GM18520 (cell line): ENCODE measurements around the gene BRD7.

Experiments
- ATAC-seq: cut with Tn5 transposase; IDR thresholded peaks from one replicate; pipeline ENCODE4 v1.9.1; 2021; ENCODE audit not compliant: unreplicated experiment

The BRD7 gene

DNA sequence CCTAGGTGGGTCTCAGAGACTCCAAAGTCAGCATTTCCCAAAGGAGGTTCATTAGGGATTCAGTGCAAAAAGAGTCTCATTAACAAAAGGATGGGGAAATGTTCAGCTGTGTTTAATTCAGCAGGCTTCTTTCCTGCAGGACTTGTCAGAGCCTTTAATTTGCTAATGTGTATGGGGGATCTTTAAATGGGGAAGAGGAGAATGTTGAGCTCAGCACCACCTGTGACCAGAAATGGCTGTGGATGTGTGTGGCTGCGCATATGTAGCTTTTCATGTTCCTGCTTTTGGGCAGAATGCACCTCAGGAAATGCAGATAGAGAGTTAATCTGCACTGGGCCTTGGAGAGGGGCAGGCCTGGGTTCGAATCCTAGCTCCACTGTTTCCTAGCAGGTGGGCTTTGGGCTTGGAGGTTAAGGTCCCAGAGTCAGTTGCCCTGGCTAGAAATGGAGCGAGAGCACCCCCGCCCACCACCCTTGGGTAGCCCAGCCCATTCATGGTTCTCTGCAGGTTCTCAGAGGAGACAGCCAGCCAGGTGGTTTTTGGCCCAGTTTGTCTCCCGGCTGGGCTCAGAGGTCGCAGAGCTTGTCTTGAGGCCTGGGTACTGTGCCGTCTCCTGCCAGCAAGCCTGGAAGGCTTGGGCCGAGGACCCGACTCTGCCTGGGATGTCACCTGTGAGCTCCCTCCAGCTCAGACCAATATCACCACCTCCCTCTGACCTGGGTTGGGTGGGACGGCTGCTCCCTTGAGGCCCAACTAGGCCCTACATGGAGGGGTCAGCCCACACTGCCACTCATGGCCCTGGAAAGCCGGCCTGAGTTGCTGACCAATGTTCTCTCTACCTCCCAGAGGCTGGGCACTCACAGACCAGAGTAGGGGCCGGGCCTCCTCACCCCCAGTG, 93.1 kb downstream of the BRD7 start:
- no peak for ATAC-seq

DNA sequence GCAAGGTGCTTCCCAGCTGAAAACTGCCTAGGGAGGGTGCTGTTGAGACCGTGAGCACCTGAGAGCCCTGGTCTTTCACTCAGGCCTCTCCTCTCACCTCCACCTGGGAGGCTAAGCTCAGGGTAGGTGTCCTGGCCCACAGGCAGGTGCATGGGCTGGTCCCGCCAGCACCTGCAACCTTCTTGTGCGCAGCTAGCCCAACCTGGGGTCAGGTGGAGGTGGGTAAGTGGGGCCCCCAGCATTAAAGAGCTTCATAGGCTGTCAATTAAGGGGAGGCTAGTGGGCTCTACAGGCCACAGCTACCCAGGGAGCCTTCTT, 93.7 kb downstream of the BRD7 start:
- ATAC-seq, result no peak

DNA sequence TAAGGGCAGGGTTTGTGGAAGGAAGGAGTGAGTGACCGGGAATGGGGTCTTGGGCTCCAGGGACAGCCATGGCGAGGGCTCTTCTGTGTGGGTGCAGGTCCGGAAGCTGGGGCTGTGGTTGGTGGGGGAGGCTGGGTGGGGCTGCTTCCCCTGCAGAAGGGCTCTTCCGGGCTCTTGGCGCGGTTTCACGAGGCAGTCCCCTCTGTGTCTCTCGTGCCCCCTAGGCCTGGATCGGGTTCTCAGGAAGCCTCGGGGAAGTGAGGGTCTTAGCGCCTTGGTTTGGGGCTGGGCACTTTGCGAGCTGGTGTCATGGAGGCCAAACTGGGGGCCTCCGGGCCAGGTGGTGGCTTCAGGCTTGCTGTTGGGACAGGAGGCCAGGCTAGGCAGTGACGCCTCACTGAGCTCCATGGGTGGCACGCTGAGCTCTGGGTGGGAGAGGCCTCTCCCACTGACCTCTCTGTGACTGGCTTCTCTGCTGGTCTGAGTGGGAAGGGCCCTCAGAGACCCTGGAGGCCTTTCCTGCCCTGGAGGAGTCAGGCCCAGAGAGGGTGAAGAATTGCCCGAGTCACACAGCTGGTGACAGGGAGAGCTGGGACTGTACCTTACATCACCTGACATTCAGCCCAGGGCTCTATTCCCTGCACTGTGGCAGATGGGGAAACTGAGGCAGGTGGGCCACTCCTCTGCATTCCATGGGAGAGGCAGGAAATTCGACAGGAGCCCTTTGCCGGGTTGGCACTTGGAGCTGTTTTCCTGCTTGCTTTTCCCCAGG, 94.3 kb downstream of the BRD7 start:
- no peak for ATAC-seq

DNA sequence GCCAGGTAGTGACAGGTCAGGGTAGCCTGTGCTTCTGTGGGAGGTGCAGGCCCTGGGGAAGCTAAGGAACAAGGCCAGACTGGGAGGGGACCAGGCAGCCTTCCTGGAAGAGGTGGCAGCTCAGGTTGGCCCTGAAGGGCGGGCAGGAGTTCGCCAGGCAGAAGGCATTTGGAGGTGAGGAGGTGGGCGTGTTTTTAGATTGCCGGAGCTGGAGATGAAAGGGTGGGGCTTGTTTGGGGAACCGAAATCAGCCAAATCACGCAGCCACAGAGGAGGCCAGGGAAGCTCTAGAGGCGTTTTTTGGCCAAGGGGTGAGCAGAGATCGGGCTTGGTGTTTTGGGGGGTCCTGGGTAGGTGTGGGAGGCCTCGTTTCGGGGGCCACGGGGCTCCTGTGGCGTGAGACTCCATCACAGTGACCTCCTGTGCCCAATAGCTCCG, 94.9 kb downstream of the BRD7 start:
- peak; percentile 41 for ATAC-seq

DNA sequence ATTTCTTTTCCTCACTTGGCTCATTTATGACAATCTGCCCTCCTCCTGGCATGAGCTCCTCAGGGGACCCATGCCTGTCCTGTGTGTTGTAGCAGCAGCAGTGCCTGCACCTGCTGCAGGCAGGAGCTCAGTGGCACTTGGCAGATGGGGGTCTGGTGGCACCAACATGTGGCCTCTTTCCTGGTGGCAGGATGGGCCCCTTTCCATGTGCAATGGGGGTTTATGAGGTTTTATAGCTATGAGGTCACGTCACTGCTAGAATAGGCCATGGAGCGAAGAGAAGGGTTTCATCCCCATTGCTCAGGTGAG, 95.5 kb downstream of the BRD7 start:
- no peak for ATAC-seq

DNA sequence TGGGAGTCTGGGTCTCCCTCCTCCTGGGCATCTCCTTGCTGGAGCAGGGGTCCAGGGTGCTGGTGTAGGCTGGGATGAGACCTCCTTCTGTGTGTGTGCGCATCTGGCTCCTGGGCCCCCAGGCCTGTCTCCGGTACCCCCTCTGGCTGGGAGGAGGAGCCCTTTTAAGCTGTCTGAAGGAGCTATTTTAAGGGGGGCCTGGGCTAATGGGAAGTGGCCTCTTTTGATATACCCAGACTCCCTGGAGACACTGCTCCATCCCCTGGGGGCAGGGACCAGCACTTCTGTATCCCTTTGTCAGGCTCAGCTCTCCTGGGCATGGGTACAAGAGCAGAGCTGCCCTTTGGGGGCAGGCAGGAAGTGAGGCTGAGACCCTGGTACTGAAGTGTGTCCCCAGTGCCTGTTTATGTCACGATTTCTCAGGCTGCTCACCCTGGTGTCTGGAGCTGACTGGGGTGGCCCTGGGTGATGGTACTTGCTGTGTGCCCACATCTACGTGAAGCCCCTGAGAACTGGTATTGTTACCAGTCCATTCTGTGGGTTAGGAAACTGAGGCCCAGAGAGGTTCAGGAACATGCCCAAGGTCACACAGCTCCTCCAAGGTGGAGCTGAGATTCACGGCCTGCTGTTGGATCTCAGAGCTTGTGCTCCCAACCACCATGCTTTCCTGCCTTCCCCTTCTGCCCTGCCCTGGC, 96.0 kb downstream of the BRD7 start:
- no peak for ATAC-seq

DNA sequence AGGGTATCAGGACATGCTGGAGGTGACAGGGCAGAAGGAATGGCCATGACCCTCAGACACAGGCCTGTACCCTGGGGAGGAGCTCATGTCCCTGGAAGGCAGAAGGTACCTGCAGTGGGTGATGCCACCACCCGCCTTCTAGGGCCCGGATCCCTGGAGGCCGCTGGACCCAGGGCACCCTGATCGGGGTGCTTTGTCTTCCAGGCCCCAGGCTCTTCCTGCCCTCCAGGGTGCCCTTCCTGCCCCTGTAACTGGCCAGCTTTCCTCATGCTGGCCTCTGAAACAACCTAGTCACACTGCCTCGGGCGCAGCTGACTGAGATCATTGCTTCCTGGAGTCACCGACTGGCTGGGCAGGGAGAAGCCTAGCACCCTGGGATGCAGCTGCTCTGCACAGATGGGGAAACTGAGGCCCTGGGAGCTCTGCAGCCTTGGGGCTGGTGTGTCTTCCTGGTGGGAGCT, 96.6 kb downstream of the BRD7 start:
- ATAC-seq, result no peak

DNA sequence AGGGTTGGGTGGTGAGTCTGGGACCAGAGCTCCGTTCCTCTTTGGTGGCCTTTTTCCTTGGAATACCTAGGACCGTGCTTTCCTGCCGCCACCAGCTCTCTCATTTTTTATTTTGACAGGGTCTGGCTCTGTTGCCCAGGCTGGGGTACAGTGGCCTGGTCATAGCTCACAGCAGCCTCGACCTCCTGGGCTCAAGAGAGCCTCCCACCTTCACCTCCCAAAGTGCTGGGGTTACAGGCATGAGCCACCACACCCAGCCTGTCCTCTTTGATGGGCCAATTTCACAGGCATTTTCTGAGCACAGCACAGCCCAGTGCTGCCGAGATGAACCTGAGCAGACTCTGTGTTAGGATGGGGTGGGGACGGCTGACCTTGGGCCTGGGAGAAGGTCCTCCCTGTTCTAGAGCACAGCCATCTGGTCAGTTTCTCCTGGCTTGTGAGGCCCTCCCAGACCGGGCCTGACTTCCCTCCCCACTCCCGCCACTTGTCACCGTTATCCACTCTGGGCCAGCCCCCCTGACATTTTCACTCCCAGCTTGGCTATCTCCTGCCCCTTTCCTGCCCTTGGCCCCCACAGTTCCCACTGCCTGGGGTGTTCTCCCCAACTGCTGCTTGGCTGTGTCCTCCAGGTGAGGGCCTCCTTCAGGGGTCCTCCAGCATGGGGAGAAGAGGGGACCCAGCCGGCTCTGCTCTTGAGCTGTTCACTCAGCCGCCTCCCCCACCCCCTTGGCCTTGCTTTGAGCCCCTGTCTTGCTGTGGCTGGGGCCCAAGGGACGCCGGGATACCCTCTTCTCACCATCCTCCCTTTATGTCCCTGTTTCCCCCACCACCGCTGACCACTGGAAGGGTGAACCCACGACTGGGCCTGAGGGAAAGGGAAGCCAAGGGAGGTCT, 97.4 kb downstream of the BRD7 start:
- no peak for ATAC-seq

DNA sequence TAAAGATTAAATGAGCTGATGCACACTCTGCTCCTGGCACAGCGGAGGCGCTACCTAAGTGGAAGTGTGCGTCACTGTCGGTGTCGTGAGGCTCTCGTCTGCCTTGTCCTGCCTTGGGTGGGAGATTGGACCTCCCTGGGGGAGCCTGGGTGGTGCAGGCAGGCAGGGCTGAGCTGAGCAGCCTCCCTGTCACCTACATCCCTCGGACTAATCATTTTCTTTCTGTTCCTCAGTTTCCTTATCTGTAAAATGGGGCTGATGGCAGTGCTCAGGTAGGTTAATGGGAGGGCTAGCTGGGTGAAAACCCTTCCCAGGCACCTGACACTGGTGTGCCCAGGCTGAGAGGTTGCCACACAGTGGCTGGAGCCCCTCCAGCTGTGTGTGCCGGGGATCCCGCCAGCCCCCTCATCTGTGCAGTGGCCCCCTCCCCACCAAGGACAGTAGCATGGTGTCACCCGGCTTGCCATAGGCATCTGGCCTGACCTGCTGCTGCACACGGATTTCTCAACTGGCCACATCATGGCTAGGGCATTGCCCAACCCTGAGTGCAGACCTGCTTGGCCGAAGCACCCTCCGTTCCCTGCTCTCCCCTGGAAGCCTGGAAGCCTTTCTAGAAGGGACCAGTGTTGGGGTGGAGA, 98.2 kb downstream of the BRD7 start:
- no peak for ATAC-seq

DNA sequence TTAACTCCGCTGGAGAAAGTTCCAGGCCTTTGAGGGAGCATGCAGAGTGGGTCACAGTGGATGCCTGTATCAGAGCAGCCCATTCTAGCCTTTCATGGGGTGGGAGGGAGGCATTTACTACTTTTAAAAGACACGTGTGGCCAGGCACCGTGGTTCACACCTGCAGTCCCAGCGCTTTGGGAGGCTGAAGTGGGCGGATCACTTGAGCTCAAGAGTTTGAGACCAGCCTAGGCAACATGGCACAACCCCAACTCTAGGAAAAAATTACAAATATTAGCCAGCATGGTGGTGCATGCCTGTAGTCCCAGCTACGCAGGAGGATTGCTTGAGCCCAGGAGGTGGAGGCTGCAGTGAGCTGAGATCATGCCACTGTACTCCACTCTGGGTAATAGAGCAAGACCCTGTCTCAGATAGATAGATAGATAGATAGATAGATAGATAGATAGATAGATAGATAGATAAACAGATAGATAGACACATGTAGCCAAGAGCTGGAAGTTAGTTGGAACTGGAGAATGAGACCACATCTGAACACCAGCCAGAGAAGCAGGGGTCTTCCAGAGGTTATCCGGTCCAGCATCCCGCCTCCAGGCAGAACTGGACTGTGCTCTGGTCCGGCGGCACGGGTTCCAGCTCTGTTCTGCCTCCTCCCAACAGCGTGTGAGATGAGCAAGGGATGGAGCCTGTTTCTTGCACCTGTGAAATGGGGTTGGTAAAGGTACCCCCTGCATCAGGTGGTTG, 98.8 kb downstream of the BRD7 start:
- no peak for ATAC-seq

DNA sequence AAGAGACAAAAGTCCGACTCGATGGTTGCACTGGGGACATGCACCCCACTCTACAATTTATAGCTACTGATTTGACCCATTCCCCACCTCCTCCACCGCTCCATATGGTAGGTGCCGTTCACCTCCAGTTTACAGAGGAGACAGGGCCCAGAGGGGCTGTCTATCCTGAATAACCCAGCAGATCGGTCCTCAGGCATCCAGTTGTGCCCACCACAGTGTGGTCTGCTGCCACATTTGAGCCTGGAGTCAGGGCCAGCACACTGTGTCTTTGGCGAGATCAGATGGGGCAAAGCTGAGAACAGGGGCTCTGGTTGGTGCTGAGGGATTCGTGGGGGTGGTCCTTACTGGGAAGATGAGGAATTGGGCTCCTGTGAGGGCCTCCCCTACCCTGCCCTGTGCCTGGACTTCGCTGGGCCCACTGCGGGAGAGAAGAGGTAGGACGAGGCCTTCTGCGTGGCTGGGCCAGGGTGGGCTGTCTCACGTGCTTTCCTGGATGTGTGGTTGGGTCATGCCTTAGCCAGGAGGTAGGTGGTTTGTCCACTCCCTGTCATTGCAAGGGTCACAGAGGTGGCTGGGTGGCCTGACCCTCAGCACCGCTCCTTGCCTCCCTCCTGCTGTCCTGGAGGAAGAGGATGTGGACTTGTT, 99.6 kb downstream of the BRD7 start:
- ATAC-seq, result no peak

DNA sequence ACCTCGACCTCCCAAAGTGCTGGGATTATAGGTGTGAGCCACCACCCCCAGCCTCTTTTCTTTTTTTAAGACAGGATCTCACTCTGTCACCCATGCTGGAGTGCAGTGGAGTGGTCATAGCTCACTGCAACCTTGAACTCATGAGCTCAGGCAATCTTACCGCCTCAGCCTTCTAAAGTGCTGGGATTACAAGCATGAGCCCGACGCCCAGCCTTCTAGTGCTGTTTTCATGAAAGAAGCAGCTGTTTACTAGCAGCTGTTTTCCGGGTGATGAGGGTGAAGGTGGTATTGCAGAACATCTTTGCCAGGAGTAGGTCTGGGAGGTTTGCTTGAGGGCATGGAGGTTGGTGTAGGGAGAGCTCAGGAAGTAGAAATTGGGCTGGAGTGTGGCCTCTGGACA, 100.4 kb downstream of the BRD7 start:
- no peak for ATAC-seq

DNA sequence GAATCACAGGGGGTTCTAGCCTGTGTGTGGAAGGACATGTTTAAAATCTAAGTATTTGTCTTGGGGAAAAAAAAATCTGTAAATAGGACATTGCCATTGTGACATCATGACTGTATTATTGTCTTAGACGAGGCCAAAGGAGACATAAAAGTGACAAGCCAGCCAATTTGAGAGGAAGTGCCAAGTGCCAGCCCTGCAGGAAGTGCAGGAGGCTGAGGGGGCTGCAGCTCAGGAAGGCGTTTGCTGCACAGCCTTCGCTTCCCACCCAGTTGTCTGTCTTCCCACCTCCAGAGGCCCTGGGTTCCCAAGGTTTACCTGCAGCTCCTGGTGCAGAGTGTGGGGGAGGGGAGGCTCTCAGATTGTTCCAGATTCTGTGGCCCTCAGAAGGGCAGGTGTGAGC, 101.1 kb downstream of the BRD7 start:
- no peak for ATAC-seq

DNA sequence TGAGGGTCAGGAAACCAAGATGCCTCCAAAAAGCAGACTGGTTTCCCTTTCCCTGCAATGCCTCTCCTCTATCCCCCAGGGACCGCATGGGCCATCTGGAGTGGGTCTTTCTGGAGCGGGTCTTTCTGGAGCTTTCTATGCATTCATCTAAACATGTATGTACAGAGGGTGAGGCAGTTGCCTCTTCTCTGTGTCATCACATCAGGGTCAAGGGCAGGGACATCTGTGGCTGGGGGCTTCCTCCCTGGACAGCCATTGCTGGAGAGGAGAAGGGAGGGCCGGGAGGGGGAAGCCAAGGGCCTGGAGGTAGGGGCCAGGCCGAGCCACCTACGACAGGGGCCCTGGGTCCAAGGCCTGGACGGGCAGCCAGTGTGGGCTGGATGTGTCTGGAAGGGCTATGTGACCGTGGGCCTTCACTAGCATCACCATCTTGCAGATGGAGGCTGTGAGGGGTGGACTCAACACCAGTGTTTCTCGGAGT, 101.6 kb downstream of the BRD7 start:
- ATAC-seq, result no peak

DNA sequence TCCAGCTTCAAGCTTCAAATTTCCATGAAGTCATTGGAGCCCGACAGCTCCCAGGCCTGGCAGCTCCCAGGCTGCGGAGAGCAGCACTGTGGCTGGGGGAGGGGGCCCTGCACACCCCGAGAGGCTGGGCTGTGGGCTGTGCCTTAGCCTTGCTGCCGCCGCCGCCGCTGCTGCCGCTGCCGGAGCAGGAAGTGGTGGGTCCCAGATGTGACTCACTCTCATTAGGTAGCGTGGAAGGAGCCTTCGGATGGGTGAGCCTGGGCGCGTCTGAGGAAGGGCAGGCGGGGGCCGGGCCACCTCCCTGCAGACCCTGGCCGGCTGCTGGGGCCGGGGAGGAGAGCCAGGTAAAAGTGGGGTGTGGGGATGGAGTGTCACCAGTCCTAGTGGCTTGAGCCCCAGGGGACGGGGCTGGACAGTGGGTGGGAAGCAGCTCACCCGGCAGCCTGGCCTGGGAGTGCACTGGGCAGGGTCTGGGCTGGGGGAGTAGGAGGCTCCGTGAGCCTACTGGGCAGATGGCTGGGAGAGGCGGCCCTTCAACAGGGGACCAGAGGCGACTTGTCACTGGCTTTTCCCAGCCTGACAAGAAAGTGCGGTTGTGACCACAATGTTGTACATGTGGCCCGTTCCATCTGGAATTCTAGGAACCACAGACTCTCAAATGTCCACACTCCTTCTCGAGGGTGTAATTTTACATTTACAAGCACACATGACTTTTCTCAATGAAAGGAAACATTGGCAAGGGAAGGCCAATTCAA, 102.3 kb downstream of the BRD7 start, which contains the start of gene ADCY7:
ADCY7 (plus strand) TSS at position 215 of the 755 bp plus-strand sequence. CDS start 21,629 bp downstream, outside the sequence.
- ATAC-seq, result peak; percentile 74
